Skin of body (tissue), 2 donors: ENCODE data around the gene SIT1. TPM values are rescaled to one million over a fixed set of nuclear protein-coding genes. Genes with fewer than 3 reads are reported as not detected.

ENCODE experiments used
- DNase-seq: peaks from one replicate; lab custom pipeline; 2025; lab: John Stamatoyannopoulos, UW
- total RNA-seq: library from RNA; depleted of rRNA; stranded (reverse); fragments of >200 nt; gene quantifications from one replicate; pipeline ENCODE4 v1.2.3, GENCODE V29; 2014

Gene SIT1
- total RNA-seq, 1 donor from 2014 or later, result 0.30 TPM

DNA sequence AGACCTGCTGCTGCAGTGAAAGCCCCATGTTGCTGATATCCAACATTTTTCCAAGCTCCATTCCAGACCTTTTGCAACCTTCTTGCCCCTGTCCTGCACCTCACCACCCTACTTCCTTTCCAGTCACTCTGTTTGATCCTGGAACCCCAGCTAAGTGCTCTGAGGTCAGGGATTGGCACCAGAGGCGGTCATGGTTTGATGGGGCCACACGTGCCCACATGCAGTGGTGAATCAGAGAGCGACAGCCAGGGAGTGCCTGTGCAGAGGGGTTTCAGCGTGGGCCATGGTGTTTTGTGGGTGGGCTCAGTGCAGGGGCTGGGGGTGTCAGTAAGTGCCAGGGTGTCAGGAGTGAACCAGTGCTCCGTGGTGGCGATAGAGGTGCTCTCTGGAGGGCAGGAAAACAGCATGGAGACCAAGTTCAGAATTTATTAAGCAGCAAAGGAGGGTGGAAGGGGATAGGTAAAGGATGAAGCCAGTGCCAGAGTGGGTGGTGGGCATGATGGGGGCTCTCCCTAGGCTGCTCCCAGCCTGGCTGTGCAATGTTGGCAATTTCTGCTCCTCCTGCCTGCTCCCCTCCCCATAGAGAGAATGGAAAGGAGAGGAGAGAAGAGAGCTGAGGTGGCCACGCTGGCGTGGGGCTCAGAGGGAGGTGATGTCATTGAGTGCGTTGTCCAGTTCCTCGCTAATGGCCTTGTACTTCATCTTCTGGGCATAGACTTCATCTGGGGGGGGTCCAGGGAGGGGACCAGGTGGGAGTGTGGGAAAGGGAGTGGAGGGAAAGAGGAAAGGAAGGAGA is 32.0 kb upstream of the SIT1 start:
- DNase-seq, result no peak

GRCh38 chr9:35682051-35682450 is 31.3 kb upstream of the SIT1 start:
- DNase-seq, result no peak

DNA sequence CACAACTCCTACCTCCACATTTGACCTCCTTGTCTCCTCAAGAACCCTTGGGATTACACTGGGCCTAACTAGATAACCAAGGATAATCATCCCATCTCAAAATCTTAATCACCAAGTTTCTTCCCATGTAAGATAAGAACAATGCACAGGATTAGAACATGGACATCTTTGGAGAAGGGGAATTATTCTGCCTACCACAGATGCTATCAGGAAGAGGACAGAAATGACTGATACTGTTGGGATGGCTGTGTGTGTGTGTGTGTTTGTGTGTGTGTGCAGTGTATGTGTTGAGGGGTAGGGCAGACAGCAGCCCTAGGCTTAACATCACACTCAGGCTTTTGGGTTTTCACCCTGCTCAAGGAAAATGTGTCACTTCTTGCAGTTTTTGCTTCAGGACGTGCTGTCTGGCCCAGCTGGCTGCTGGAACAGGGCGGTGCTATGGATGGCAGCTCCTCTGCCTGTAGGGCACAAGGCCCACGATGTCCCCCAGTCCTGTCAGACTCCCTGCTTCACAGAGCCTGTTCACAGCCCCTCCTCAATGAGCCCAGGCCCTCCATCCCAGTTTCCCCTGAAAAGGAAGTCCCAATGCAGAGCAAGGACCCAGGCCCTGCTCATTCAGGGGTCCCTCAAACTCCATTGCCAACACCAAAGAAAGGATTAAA is 30.7 kb upstream of the SIT1 start:
- DNase-seq, result no peak

DNA sequence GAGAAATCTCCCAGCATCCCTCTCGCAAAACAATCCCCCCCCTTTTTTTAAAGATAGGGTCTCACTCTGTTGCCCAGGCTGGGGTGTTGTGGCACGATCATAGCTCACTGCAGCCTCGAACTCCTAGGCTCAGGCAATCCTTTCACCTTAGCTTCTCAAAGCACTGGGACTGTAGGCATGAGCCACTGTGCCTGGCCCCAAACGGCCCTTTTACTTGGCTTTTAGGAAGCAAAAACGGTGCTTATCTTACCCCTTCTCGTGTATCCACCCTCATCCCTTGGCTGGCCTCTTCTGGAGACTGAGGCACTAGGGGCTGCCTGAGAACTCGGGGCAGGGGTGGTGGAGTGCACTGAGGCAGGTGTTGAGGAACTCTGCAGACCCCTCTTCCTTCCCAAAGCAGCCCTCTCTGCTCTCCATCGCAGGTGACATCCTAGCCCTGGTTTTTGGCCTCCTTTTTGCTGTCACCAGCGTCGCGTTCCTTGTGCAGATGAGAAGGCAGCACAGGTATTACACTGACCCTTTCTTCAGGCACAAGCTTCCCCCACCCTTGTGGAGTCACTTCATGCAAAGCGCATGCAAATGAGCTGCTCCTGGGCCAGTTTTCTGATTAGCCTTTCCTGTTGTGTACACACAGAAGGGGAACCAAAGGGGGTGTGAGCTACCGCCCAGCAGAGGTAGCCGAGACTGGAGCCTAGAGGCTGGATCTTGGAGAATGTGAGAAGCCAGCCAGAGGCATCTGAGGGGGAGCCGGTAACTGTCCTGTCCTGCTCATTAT is 29.8 kb upstream of the SIT1 start:
- no peak for DNase-seq

- DNase-seq, result no peak
Observed at GRCh38 chr9:35679766-35680330, 29.1 kb upstream of the SIT1 start.

GRCh38 chr9:35679091-35679490 is 28.4 kb upstream of the SIT1 start:
- DNase-seq, result no peak

GRCh38 chr9:35675732-35676392 is 25.1 kb upstream of the SIT1 start:
- no peak for DNase-seq

DNA sequence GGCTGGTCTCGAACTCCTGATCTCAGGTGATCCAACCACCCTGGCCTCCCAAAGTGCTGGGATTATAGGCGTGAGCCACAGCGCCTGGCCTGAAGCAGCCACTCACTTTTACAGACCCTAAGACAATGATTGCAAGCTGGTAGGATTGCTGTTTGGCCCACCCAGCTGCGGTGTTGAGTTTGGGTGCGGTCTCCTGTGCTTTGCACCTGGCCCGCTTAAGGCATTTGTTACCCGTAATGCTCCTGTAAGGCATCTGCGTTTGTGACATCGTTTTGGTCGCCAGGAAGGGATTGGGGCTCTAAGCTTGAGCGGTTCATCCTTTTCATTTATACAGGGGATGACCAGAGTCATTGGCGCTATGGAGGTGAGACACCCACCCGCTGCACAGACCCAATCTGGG is 24.5 kb upstream of the SIT1 start:
- DNase-seq, result no peak

DNA sequence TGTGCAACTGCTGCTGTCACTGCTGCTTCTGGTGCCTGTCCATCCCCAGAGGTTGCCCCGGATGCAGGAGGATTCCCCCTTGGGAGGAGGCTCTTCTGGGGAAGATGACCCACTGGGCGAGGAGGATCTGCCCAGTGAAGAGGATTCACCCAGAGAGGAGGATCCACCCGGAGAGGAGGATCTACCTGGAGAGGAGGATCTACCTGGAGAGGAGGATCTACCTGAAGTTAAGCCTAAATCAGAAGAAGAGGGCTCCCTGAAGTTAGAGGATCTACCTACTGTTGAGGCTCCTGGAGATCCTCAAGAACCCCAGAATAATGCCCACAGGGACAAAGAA is 23.3 kb upstream of the SIT1 start:
- DNase-seq, result no peak

GRCh38 chr9:35673132-35674024 is 22.6 kb upstream of the SIT1 start, which contains the start of gene CA9:
CA9 (plus strand) TSS chr9:35673928; CDS start chr9:35673960, 32 bp downstream.
- DNase-seq, result no peak

GRCh38 chr9:35669331-35670145 is 18.8 kb upstream of the SIT1 start:
- DNase-seq, result no peak

GRCh38 chr9:35667939-35668338 is 17.2 kb upstream of the SIT1 start:
- DNase-seq, result no peak

DNA sequence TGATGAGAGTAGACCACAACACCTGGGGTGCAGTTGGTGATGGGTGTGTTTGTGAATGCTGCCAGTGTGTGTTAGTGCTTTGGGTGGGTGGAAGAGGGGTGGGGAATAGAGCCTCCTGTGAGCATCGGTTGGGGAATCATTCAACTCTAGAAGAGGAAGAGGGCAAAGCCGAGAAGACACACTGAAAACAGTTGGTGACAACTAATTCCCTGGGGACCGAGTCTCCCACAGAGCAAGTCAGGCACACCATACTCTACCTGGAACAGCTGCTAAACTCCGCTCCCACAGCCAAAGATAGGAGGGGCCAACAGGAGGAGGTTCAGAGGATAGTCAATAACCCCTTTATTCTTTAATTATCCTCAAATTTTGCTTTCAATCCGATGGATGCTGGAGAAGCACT is 15.8 kb upstream of the SIT1 start:
- no peak for DNase-seq

DNA sequence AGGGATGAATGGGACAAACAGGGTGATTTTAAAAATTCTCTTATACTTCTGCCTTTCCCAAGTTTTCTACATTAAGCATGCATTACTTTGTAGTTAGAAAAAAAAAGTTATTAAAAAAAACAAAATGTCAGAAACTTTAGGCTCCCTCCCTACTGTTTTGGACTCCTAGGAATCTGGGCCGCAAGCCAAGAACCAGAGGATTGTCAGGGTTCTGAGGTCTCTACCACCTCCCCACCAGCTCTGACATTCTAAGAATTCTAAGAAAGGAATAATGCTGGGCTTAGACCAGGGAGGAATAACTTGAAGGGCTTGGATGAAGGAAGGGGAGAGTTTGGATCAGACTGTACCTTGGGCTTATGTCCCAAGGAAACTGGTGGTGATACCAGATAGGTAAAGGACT is 15.3 kb upstream of the SIT1 start:
- no peak for DNase-seq

DNA sequence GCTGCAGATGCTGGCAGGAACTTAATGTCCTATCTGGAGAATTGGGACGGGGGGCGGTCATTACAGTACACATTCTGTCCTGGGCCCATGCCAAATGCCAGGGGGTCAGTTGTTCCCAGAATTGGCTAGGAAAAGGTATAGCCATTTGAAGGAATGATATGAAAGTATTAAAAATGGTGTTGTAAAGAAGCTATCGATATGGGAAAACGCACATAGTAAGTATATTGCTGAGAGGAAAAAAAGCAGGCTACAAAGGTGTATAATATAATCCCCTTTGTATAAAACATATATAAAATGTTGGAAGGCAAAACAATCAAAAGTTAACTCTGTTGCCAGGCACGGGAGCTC is 14.7 kb upstream of the SIT1 start:
- DNase-seq, result no peak

GRCh38 chr9:35664531-35665470 is 14.1 kb upstream of the SIT1 start, which contains the start of gene ARHGEF39:
ARHGEF39 (minus strand) TSS chr9:35665195; CDS start chr9:35665169, 26 bp downstream.
- DNase-seq, result peak; percentile 54

DNA sequence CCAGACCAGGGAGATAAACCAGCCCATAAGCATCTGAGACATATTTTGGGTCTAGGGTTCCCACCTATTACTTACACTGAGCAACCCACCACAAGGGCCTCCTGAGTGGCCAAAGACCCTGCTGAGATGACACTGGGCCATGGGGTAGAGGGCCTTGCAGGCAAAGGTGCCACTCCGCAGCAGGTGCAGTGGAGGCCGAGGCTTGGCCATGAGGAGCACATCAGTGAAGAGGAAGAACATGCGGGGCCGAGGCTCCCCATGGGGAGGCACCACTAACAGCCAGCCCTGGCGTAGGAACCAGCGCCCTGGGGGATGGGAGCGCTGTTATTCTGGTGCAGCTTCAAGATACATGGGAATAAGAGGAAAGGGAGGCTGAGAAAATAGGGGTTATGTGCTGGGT is 11.7 kb upstream of the SIT1 start:
- DNase-seq, result no peak

- DNase-seq, result no peak
Observed at GRCh38 chr9:35661756-35662350, 11.1 kb upstream of the SIT1 start.
